Testis (tissue), 2 donors: Measurements from ENCODE around the gene NBAS.

Source experiments
- POLR2A ChIP-seq: fragments of 450-650 bp; IDR thresholded peaks from one replicate; pipeline ENCODE4 v1.6.1; 2017; ENCODE audit warnings: antibody characterized with exemption, mild to moderate bottlenecking, moderate library complexity
- TF ChIP-seq, protein P1 (sequence below), 3 experiments: fragments of 450-650 bp in 2 of 3; fragments of 200-600 bp in 1 of 3; sonication (generic) in 1 of 3; IDR thresholded peaks; one replicate each; pipeline ENCODE4 v1.5.1; 2016 to 2019; ENCODE audit warnings: antibody characterized with exemption in 3 of 3, mild to moderate bottlenecking in 2 of 3, moderate library complexity in 1 of 3

GRCh38 chr2:15260196-15260595, 300.9 kb downstream of the NBAS start:
- TF ChIP-seq, protein P1, sequence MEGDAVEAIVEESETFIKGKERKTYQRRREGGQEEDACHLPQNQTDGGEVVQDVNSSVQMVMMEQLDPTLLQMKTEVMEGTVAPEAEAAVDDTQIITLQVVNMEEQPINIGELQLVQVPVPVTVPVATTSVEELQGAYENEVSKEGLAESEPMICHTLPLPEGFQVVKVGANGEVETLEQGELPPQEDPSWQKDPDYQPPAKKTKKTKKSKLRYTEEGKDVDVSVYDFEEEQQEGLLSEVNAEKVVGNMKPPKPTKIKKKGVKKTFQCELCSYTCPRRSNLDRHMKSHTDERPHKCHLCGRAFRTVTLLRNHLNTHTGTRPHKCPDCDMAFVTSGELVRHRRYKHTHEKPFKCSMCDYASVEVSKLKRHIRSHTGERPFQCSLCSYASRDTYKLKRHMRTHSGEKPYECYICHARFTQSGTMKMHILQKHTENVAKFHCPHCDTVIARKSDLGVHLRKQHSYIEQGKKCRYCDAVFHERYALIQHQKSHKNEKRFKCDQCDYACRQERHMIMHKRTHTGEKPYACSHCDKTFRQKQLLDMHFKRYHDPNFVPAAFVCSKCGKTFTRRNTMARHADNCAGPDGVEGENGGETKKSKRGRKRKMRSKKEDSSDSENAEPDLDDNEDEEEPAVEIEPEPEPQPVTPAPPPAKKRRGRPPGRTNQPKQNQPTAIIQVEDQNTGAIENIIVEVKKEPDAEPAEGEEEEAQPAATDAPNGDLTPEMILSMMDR (IDR thresholded peaks at IDR 0.05): no peak
- TF ChIP-seq POLR2A: no peak
